Osteocyte (in vitro differentiated cells): ENCODE measurements around the gene BBX. TPM values are rescaled to one million over a fixed set of nuclear protein-coding genes. Genes with fewer than 3 reads are reported as not detected.
"Not testable (repeated sequence)": the region's sequence is repeated elsewhere in the genome, so short reads cannot be mapped to it uniquely, and the experiment has no call there.

ENCODE experiments used
- DNase-seq: peaks from one replicate; pipeline ENCODE4 v3.0.0; 2021; ENCODE audit warnings: mixed read lengths; ENCODE audit not compliant: unreplicated experiment; ENCODE audit errors: extremely low spot score
- H3K27ac Mint-ChIP-seq: one replicate; pipeline ENCODE4 v1.8.0; 2021; ENCODE audit warnings: mild to moderate bottlenecking, mixed read lengths; ENCODE audit not compliant: unreplicated experiment
- H3K27me3 Mint-ChIP-seq: one replicate; pipeline ENCODE4 v1.8.0; 2021; ENCODE audit warnings: mixed read lengths; ENCODE audit not compliant: unreplicated experiment
- H3K36me3 Mint-ChIP-seq: one replicate; pipeline ENCODE4 v1.8.0; 2021; ENCODE audit warnings: mixed read lengths; ENCODE audit not compliant: unreplicated experiment
- H3K4me1 Mint-ChIP-seq: one replicate; pipeline ENCODE4 v1.8.0; 2021; ENCODE audit warnings: mixed read lengths; ENCODE audit not compliant: unreplicated experiment
- H3K4me3 Mint-ChIP-seq: one replicate; pipeline ENCODE4 v1.8.0; 2021; ENCODE audit warnings: mild to moderate bottlenecking, moderate library complexity, mixed read lengths; ENCODE audit not compliant: unreplicated experiment
- H3K9me3 Mint-ChIP-seq: one replicate; pipeline ENCODE4 v1.8.0; 2021; ENCODE audit warnings: mixed read lengths; ENCODE audit not compliant: unreplicated experiment
- total RNA-seq: library from RNA; stranded (reverse); gene quantifications from 2 replicates; pipeline ENCODE4 v1.2.1, GENCODE V29; 2021
- TF ChIP-seq, protein P1 (sequence below): fragments of 200-600 bp; sonication (generic); IDR thresholded peaks from 2 replicates; pipeline ENCODE4 v1.5.0; 2021; ENCODE audit warnings: antibody characterized with exemption, mild to moderate bottlenecking, moderate library complexity

BBX gene
- total RNA-seq, 1 donor from 2014 or later: 92.2 TPM

DNA sequence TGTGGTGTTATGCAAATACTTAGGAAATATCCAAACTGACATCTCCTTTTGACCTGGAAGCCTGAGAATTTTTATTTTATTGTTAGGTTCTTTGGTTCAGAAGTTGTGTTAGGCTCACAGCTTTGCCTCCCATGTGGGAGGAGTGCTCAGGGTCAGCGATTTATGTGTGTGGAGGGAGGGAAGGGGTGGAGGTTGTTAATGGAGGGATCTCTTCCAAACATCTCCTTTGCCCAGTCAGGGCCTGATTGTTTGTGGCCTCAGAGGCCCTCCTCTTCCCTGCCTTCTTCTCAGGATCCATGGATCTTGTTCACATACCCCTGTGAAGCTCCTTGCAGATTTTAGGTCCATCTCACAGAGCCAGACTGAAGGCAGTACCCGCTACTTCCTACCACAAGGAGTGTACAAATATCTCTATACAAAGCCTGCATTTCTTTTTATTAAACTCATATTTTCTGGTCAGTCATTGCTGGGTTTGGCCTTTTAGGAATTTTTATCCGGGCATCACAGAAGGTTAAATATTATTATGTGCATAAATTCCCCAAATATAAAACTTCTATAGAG lies 40.3 kb downstream of the BBX start:
- TF ChIP-seq, protein P1, sequence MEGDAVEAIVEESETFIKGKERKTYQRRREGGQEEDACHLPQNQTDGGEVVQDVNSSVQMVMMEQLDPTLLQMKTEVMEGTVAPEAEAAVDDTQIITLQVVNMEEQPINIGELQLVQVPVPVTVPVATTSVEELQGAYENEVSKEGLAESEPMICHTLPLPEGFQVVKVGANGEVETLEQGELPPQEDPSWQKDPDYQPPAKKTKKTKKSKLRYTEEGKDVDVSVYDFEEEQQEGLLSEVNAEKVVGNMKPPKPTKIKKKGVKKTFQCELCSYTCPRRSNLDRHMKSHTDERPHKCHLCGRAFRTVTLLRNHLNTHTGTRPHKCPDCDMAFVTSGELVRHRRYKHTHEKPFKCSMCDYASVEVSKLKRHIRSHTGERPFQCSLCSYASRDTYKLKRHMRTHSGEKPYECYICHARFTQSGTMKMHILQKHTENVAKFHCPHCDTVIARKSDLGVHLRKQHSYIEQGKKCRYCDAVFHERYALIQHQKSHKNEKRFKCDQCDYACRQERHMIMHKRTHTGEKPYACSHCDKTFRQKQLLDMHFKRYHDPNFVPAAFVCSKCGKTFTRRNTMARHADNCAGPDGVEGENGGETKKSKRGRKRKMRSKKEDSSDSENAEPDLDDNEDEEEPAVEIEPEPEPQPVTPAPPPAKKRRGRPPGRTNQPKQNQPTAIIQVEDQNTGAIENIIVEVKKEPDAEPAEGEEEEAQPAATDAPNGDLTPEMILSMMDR: no peak
- no peak for DNase-seq
- Mint-ChIP-seq H3K4me3 (no peak overlapping the region), H3K36me3 (peaks cover 2% of the 10 kb centered on the region), H3K4me1 (peaks cover 24% of the 10 kb centered on the region), H3K27me3 (no peaks in the 10 kb centered on the region), H3K27ac (no peak overlapping the region), H3K9me3 (no peaks in the 10 kb centered on the region)

DNA sequence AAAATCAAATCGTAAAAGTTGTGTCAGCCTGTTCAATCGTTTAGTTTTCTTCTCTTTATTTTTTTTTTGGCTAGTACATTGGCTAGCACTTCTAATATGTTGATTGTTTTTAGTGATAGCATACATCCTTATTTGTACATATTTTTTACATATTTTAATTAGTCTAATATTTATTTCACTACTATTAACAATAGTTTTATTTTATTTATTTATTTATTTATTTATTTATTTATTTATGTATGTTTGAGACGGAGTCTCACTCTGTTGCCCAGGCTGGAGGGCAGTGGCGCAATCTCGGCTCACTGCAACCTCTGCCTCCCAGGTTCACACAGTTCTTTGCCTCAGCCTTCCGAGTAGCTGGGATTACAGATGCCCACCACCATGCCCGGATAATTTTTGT lies 42.5 kb downstream of the BBX start:
- not testable (repeated sequence) for DNase-seq, H3K36me3 Mint-ChIP-seq, H3K27ac Mint-ChIP-seq, H3K9me3 Mint-ChIP-seq, H3K27me3 Mint-ChIP-seq, H3K4me3 Mint-ChIP-seq
- H3K4me1 Mint-ChIP-seq: peaks cover 23% of the 10 kb centered on the region

DNA sequence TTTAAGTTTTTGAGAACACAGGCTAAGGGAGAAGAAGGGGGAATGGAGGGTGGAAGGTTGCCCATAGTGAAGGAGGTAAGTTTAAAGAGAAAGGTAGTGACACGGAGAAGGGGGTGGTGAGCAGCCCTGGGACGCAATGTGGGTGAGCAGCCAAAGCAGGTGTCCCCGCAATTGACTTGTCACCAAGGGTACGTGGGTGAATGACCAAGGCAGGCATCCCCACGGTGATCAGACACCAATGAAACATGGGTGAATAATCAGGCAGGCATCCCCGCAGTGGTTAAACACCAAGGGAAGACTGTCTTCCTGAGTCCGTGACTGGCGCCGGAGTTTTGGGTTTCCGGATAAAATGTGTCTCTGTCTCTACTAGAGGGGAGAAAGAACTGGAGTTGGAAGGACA lies 48.3 kb downstream of the BBX start:
- peaks cover 12% of the 10 kb centered on the region for H3K4me1 Mint-ChIP-seq
- not testable (repeated sequence) for H3K27ac Mint-ChIP-seq, H3K4me3 Mint-ChIP-seq, H3K27me3 Mint-ChIP-seq, H3K36me3 Mint-ChIP-seq, DNase-seq, H3K9me3 Mint-ChIP-seq

DNA sequence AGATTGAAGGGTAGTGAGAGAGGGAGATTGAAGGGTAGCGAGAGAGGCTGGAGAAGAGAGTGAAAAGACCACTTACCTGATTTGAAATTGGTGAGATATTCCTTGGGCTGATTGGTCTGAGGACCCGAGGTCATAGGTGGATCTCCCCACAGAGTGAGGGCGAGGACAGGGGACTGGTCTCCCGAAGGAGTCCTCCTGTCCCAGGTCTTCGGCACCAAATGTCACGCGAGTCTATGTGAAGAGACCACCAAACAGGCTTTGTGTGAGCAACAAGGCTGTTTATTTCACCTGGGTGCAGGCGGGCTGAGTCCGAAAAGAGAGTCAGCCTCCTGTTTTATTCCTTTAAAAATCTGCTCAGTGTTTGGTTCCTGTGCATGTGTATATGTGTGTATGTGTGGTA lies 48.7 kb downstream of the BBX start:
- not testable (repeated sequence) for H3K27ac Mint-ChIP-seq, H3K9me3 Mint-ChIP-seq, H3K4me3 Mint-ChIP-seq, H3K36me3 Mint-ChIP-seq, DNase-seq, H3K27me3 Mint-ChIP-seq
- peaks cover 11% of the 10 kb centered on the region for H3K4me1 Mint-ChIP-seq

DNA sequence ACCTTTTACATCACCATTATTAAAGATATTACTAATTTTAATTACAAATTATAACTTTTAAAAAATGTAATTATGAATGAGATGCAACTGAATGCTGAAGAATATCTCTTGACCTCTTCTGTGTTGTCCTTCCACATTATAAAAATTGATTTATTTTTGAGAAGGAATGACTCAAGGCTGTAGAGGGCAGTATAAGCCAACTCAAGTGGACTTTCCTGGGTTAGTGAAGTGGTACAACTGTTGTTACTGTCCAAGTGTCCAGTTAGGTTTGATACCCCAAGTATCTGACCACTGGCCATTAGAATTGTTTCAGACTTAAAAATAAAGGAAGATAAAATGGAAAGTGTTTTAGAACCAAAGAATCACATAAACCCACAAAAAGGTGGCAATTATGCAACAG lies 51.9 kb downstream of the BBX start:
- no peak for DNase-seq
- H3K9me3 Mint-ChIP-seq: no peaks in the 10 kb centered on the region
- H3K27ac Mint-ChIP-seq: no peak overlapping the region
- H3K4me1 Mint-ChIP-seq: peaks cover 1% of the 10 kb centered on the region
- TF ChIP-seq, protein P1: peak; percentile 71
- no peaks in the 10 kb centered on the region for H3K27me3 Mint-ChIP-seq
- no peak overlapping the region for H3K4me3 Mint-ChIP-seq
- H3K36me3 Mint-ChIP-seq: peaks cover 9% of the 10 kb centered on the region

DNA sequence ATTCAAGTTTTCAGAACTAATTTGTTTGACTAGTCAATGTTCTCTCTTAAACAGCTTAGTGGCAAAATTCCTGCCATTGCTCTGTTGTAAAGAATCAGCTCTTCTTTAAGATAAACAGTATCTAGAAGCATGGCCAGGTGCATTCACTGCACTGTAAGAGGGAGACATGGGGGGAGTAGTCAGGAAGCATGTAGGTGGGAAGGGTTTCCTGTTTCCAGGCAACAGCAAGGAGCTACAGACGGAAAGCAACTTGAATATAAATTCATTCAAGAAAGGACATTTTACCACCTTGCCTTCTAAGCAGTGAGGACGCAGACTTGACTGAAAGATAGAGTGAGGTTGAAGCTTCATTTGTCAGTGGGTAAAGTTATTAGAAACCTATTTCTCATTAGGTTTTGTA lies 55.3 kb downstream of the BBX start:
- Mint-ChIP-seq H3K27ac (no peak overlapping the region), H3K4me1 (no peaks in the 10 kb centered on the region), H3K36me3 (peaks cover 9% of the 10 kb centered on the region), H3K9me3 (no peaks in the 10 kb centered on the region), H3K4me3 (no peak overlapping the region), H3K27me3 (no peaks in the 10 kb centered on the region)
- TF ChIP-seq, protein P1: no peak
- DNase-seq: no peak

DNA sequence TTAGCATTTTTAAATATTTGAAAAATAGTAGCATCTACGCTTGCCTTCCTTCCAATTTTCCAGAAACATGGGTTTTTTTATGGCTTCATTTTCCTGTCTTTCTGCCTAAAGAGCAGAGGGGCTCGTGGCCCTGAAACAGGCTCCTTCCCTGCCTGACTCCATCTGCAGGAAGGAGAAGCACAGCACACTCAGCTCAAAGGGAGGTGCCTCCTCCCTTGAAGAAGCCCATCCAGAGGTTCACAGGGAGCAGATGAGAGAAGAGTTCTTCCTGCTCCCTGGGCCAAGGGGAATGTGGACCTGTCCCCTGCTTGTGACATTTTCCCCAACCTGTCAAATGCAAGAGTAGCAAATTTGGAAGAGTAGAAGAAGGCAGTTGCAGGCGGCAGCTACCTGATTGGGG lies 55.8 kb downstream of the BBX start:
- Mint-ChIP-seq H3K4me3 (no peak overlapping the region), H3K36me3 (peaks cover 9% of the 10 kb centered on the region), H3K4me1 (no peaks in the 10 kb centered on the region), H3K9me3 (no peaks in the 10 kb centered on the region), H3K27ac (no peak overlapping the region), H3K27me3 (no peaks in the 10 kb centered on the region)
- TF ChIP-seq, protein P1: no peak
- DNase-seq: no peak
